Mesendoderm (in vitro differentiated cells): ENCODE measurements around the gene PNKP.

ENCODE experiments used
- DNase-seq: peaks from one replicate; pipeline ENCODE4 v3.0.0; 2013
- H2AK5ac ChIP-seq: 2 replicates; pipeline ENCODE4 v1.6.1; 2013; ENCODE audit warnings: low read length, inconsistent platforms
- H2BK120ac ChIP-seq: 2 replicates; pipeline ENCODE4 v1.6.1; 2013; ENCODE audit warnings: low read depth, mild to moderate bottlenecking, low read length, moderate library complexity, mixed read lengths
- H2BK15ac ChIP-seq: replicated peaks from 2 replicates; pipeline ENCODE4 v1.6.1; 2013; ENCODE audit warnings: low read depth, mild to moderate bottlenecking, moderate library complexity
- H2BK5ac ChIP-seq: 2 replicates; pipeline ENCODE4 v1.6.1; 2013; ENCODE audit warnings: low read length, inconsistent platforms
- H3K18ac ChIP-seq: 2 replicates; pipeline ENCODE4 v1.6.1; 2013; ENCODE audit warnings: mild to moderate bottlenecking, low read length, mixed read lengths
- H3K23ac ChIP-seq: one replicate; pipeline ENCODE4 v1.6.1; 2013; ENCODE audit warnings: low read length
- H3K27ac ChIP-seq: 2 replicates; pipeline ENCODE4 v1.5.1; 2013; ENCODE audit warnings: low read depth, mild to moderate bottlenecking, inconsistent platforms, low read length, moderate library complexity
- H3K27me3 ChIP-seq: 2 replicates; pipeline ENCODE4 v1.6.1; 2013; ENCODE audit warnings: low read length, control low read depth, mild to moderate bottlenecking, inconsistent platforms; ENCODE audit not compliant: insufficient read depth, poor library complexity
- H3K36me3 ChIP-seq: 2 replicates; pipeline ENCODE4 v1.6.1; 2013; ENCODE audit warnings: low read length, inconsistent platforms; ENCODE audit not compliant: control insufficient read depth, insufficient read depth
- H3K4ac ChIP-seq: one replicate; pipeline ENCODE4 v1.6.1; 2013; ENCODE audit warnings: low read depth, mild to moderate bottlenecking, low read length, moderate library complexity
- H3K4me1 ChIP-seq: 2 replicates; pipeline ENCODE4 v1.6.1; 2013; ENCODE audit warnings: low read depth, low read length, inconsistent platforms; ENCODE audit not compliant: control insufficient read depth
- H3K4me2 ChIP-seq: 2 replicates; pipeline ENCODE4 v1.6.1; 2013; ENCODE audit warnings: low read length
- H3K4me3 ChIP-seq: 2 replicates; pipeline ENCODE4 v1.5.1; 2013; ENCODE audit warnings: mild to moderate bottlenecking, low read length
- H3K56ac ChIP-seq: one replicate; pipeline ENCODE4 v1.6.1; 2013; ENCODE audit warnings: low read length
- H3K79me1 ChIP-seq: 2 replicates; pipeline ENCODE4 v1.6.1; 2013; ENCODE audit warnings: low read length, inconsistent platforms
- H3K79me2 ChIP-seq: 2 replicates; pipeline ENCODE4 v1.6.1; 2013; ENCODE audit warnings: mild to moderate bottlenecking, low read length; ENCODE audit not compliant: control insufficient read depth, insufficient read depth
- H3K9ac ChIP-seq: 2 replicates; pipeline ENCODE4 v1.6.1; 2013; ENCODE audit warnings: low read length, inconsistent platforms
- H4K5ac ChIP-seq: one replicate; pipeline ENCODE4 v1.6.1; 2013; ENCODE audit warnings: low read length
- H4K8ac ChIP-seq: one replicate; pipeline ENCODE4 v1.6.1; 2013; ENCODE audit warnings: low read depth, mild to moderate bottlenecking, control low read depth, low read length, moderate library complexity
- WGBS: extraction: QIAGEN DNeasy Blood & Tissue Kit; methylation state at CpG from one replicate; pipeline ENCODE4 v1.1.7; 2013; ENCODE audit warnings: low lambda C conversion rate, missing lambda C conversion rate; ENCODE audit not compliant: insufficient coverage; ENCODE audit errors: extremely low coverage; 5-methylcytosine and 5-hydroxymethylcytosine counted together

The PNKP gene

DNA sequence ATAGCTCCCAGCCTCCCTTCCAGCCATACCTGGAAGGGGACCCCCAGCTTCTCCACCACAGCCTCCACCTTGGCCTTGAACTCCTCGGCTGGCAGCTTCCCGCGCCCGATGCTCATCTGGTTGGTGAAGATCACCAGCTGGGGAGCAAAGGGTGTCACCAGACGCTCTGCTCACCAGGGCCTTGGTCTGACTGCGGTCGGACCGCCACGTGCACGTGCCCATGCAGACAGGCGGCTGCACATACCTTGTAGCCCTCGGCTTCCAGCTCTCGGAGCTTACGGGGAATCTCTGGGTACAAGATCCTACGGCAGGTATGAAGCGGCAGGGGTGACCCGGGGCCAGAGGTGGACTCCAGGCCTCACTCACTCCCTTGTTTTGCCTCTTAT lies 3.4 kb downstream of the PNKP start:
- H3K4me1 ChIP-seq = peaks cover 2% of the 10 kb centered on the region
- H3K4me3 ChIP-seq = no peak overlapping the region
- DNase-seq = no peak
- no peak overlapping the region for H3K9ac ChIP-seq
- no peak overlapping the region for H2BK15ac ChIP-seq
- no peak overlapping the region for H2AK5ac ChIP-seq
- no peak overlapping the region for H3K18ac ChIP-seq
- no peak overlapping the region for H4K8ac ChIP-seq
- no peaks in the 10 kb centered on the region for H3K27me3 ChIP-seq
- no peak overlapping the region for H3K56ac ChIP-seq
- no peak overlapping the region for H2BK120ac ChIP-seq
- peaks cover 9% of the 10 kb centered on the region for H3K79me1 ChIP-seq
- no peak overlapping the region for H3K4ac ChIP-seq
- no peak overlapping the region for H3K4me2 ChIP-seq
- H3K36me3 ChIP-seq = peaks cover 18% of the 10 kb centered on the region
- H2BK5ac ChIP-seq = no peak overlapping the region
- no CpG with 5 or more reads among the region's 17 CpGs for WGBS
- H3K23ac ChIP-seq = no peak overlapping the region
- H3K27ac ChIP-seq = no peak overlapping the region
- no peak overlapping the region for H4K5ac ChIP-seq
- peaks cover 20% of the 10 kb centered on the region for H3K79me2 ChIP-seq

DNA sequence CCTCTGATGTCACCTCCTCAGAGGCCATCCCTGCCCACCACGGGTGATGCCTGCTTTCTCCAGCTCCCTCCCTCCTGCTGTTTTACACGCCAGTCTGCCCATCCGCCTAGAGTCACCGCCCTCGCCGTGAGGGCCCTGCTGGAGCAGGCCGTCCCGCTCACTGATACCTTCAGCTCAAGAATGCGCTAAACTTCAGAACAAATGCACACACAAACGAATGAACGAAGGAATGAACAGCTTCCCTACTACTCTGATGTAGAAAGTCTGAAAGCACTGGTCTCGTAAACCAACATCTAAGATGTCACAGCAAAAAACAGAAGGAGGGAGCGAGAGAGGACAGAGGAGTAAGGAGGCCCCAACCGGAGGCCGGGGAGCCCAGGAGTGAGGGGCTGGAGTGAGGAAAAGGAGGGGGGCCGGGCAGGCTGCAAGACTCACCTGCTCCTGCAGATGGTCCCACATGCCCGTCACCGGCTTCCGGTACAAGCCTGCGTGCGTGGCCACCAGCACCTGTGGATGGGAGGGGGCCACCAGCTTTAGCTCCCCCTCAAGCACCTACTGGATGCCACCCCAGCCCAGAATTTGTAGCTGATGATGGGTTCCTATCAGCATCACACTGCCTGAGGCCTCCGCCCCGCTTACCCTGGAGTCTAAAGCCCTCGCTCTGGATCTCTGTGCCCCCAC lies 4.0 kb downstream of the PNKP start:
- no peaks in the 10 kb centered on the region for H3K27me3 ChIP-seq
- no peak overlapping the region for H3K23ac ChIP-seq
- no peak overlapping the region for H3K4ac ChIP-seq
- no peak overlapping the region for H4K8ac ChIP-seq
- peaks cover 20% of the 10 kb centered on the region for H3K79me2 ChIP-seq
- no peak for DNase-seq
- H3K4me3 ChIP-seq = no peak overlapping the region
- WGBS = no CpG with 5 or more reads among the region's 24 CpGs
- H3K36me3 ChIP-seq = peaks cover 20% of the 10 kb centered on the region
- H2BK5ac ChIP-seq = no peak overlapping the region
- H2BK15ac ChIP-seq = no peak overlapping the region
- peaks cover 9% of the 10 kb centered on the region for H3K79me1 ChIP-seq
- no peak overlapping the region for H4K5ac ChIP-seq
- no peak overlapping the region for H3K56ac ChIP-seq
- no peak overlapping the region for H3K18ac ChIP-seq
- no peak overlapping the region for H2BK120ac ChIP-seq
- H3K4me1 ChIP-seq = peaks cover 2% of the 10 kb centered on the region
- no peak overlapping the region for H3K4me2 ChIP-seq
- H2AK5ac ChIP-seq = no peak overlapping the region
- no peak overlapping the region for H3K9ac ChIP-seq
- no peak overlapping the region for H3K27ac ChIP-seq

DNA sequence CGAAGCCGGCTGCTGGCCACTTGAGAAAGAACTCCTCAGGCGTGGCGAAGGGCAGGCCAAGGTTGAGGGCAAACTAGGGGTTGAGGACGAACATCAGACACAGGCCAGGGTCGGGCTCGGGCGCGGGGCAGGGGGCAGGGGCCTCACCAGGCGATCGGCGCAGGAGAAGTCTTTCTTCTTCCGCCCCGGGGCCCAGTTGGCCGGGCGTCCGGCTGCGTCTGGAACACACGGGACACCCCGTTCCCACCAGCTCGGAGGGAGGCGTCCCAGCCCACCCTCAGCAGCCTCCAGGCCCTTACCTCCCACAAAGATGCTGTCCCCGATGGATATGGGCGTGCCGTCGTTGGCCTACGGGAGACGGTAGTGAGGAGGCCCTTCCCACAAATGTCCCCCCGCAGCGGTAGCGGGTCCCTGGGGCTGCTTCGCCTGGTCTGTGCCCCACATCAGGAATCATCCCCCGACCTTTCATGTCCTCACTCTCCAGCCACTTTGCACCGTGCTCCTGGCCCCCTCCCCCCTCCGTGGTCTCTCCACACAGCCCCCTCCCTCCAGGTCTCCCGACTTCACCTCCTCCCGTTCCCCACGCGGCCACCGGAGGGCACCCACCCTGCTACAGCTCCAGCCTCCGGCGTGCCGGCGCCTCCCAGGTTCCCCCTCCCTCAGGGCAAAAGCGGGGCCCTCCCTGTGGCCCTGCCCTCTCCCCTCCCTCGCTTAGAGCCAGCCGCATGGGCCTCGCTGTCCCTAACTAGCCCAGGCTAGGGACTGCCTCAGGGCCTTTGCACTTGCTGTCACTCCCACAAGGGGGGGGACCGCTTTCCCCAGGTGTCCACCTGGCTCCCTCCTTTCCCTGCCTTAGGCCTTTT lies 4.8 kb downstream of the PNKP start:
- H3K23ac ChIP-seq = no peak overlapping the region
- H3K27ac ChIP-seq = no peak overlapping the region
- no peak overlapping the region for H4K5ac ChIP-seq
- peaks cover 2% of the 10 kb centered on the region for H3K4me1 ChIP-seq
- no peaks in the 10 kb centered on the region for H3K27me3 ChIP-seq
- no peak overlapping the region for H3K4me2 ChIP-seq
- no peak overlapping the region for H2AK5ac ChIP-seq
- no peak overlapping the region for H3K4me3 ChIP-seq
- peaks cover 20% of the 10 kb centered on the region for H3K79me2 ChIP-seq
- H3K18ac ChIP-seq = no peak overlapping the region
- no peak overlapping the region for H3K9ac ChIP-seq
- peaks cover 9% of the 10 kb centered on the region for H3K79me1 ChIP-seq
- no peak overlapping the region for H4K8ac ChIP-seq
- H2BK120ac ChIP-seq = no peak overlapping the region
- H3K56ac ChIP-seq = no peak overlapping the region
- H2BK15ac ChIP-seq = no peak overlapping the region
- no peak overlapping the region for H3K4ac ChIP-seq
- WGBS = no CpG with 5 or more reads among the region's 49 CpGs
- peaks cover 23% of the 10 kb centered on the region for H3K36me3 ChIP-seq
- DNase-seq = peak; percentile 90
- no peak overlapping the region for H2BK5ac ChIP-seq

DNA sequence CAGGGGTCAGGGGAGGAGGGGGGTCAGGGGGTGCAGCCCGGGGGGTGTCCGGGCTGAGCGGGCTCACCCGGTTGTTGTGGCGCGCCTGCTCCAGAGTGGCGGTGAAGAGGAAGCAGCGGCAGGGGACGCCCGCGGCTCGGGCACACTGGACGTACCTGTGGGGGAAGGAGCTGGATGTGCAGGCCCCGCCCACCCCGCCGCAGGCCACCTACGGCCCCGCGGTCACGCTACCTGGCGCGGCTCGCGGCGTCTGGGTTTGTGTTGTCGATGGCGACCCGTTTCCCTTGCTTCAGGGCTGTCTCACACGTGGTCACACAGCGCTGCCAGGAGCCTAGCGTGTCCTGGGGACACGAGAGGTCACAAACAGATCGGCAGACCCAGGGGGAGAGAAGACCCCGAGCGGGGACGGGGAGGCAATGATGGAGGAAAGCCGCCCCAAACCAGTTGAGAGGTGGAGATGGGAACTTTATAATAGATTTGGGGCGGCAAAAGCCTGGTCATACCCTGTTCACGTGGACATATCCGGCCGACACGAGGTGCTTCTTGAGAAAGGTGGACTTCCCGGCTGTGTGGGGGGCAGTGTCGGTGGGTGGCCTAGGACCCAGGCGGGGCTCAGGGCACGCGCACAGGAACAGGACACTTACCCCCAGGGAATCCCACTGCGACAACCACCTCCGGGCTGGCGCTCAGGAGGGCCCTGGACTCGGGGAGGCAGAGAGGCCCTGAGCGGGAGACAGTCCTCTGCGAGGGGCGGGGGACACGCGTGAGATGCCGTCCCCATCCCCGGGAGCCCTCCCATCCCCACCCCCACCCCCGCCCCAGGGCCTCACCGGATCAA lies 5.6 kb downstream of the PNKP start:
- Histone ChIP-seq H3K4ac (no peak overlapping the region), H3K4me3 (no peak overlapping the region), H3K36me3 (peaks cover 23% of the 10 kb centered on the region), H3K79me2 (peaks cover 20% of the 10 kb centered on the region), H3K4me2 (no peak overlapping the region), H3K23ac (no peak overlapping the region), H3K4me1 (peaks cover 2% of the 10 kb centered on the region), H2BK5ac (no peak overlapping the region), H3K27ac (no peak overlapping the region), H4K8ac (no peak overlapping the region), H4K5ac (no peak overlapping the region), H3K9ac (no peak overlapping the region), H3K79me1 (peaks cover 9% of the 10 kb centered on the region), H2BK15ac (no peak overlapping the region), H3K56ac (no peak overlapping the region), H3K27me3 (no peaks in the 10 kb centered on the region), H3K18ac (no peak overlapping the region), H2BK120ac (no peak overlapping the region), H2AK5ac (no peak overlapping the region)
- no CpG with 5 or more reads among the region's 60 CpGs for WGBS
- DNase-seq = no peak

DNA sequence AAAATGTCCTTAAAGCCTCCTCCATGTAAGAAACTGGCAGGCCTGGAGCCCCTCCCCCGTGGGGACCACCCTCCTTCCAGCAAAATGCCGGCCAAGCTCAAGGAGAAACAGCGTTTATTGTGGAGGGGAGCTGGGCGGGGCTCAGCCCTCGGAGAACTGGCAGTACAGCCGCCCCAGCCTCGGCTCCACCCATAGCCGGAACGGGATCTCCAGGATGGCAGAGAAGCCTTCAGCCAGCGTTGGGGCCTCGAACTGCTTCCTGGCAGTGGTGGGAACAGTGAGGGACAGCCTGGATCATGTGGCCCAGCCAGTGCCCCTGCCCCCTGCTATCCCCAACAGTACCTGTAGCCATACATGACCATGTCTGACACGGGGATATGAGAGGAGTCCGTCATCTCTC lies 6.3 kb downstream of the PNKP start:
- Histone ChIP-seq H3K23ac (no peak overlapping the region), H3K79me1 (peaks cover 7% of the 10 kb centered on the region), H2BK120ac (no peak overlapping the region), H3K4me2 (no peak overlapping the region), H2BK5ac (no peak overlapping the region), H3K36me3 (peaks cover 23% of the 10 kb centered on the region), H3K4ac (no peak overlapping the region), H2AK5ac (no peak overlapping the region), H3K4me3 (no peak overlapping the region), H4K5ac (no peak overlapping the region), H3K4me1 (no peaks in the 10 kb centered on the region), H3K9ac (no peak overlapping the region), H3K27ac (no peak overlapping the region), H2BK15ac (no peak overlapping the region), H3K27me3 (no peaks in the 10 kb centered on the region), H4K8ac (no peak overlapping the region), H3K18ac (no peak overlapping the region), H3K79me2 (peaks cover 14% of the 10 kb centered on the region), H3K56ac (no peak overlapping the region)
- no peak for DNase-seq
- WGBS = no CpG with 5 or more reads among the region's 13 CpGs
